ENCODE measurements around the gene MAN1A2. TPM values are rescaled to one million over a fixed set of nuclear protein-coding genes. Genes with fewer than 3 reads are reported as not detected.

The MAN1A2 gene
- total and polyA plus RNA-seq, 2 experiments from 2014 or later, result 20.6 to 30.0 TPM

GRCh38 chr1:117366177-117367045, 838 bp upstream of the MAN1A2 start:
- peak overlapping the region; percentile 97 for H3K27ac ChIP-seq
- no peaks in the 10 kb centered on the region for H3K36me3 ChIP-seq
- peak overlapping the region; percentile 80 for H3K4me3 ChIP-seq
- no peaks in the 10 kb centered on the region for H3K9me3 ChIP-seq (ENCODE audit: low read depth)
- H3K4me1 ChIP-seq (ENCODE audit: low read depth), result peaks cover 41% of the 10 kb centered on the region
- peak; percentile 87 for DNase-seq (ENCODE audit: low read depth in 1 of 2, low spot score in 1 of 2)
- TF ChIP-seq CTCF (IDR thresholded peaks at IDR 0.05; ENCODE audit: low read depth, low read length), result no peak
- no peaks in the 10 kb centered on the region for H3K27me3 ChIP-seq

GRCh38 chr1:117368116-117369108, 1.2 kb downstream of the MAN1A2 start:
- peak overlapping the region; percentile 80 for H3K4me3 ChIP-seq
- peaks cover 47% of the 10 kb centered on the region for H3K4me1 ChIP-seq (ENCODE audit: low read depth)
- no peak for TF ChIP-seq CTCF (IDR thresholded peaks at IDR 0.05; ENCODE audit: low read depth, low read length)
- H3K36me3 ChIP-seq, result no peaks in the 10 kb centered on the region
- peak in 1 of 2 donors; percentile 19 for DNase-seq (ENCODE audit: low read depth in 1 of 2, low spot score in 1 of 2)
- peak overlapping the region; percentile 97 for H3K27ac ChIP-seq
- no peaks in the 10 kb centered on the region for H3K27me3 ChIP-seq
- H3K9me3 ChIP-seq (ENCODE audit: low read depth), result no peaks in the 10 kb centered on the region

- peak in 1 of 2 donors; percentile 21 for DNase-seq (ENCODE audit: low read depth in 1 of 2, low spot score in 1 of 2)
- Histone ChIP-seq H3K4me3 (peak overlapping the region; percentile 80), H3K9me3 (ENCODE audit: low read depth) (no peaks in the 10 kb centered on the region), H3K36me3 (no peaks in the 10 kb centered on the region), H3K4me1 (ENCODE audit: low read depth) (peaks cover 41% of the 10 kb centered on the region), H3K27me3 (no peaks in the 10 kb centered on the region), H3K27ac (no peak overlapping the region)
- no peak for TF ChIP-seq CTCF (IDR thresholded peaks at IDR 0.05; ENCODE audit: low read depth, low read length)
Observed at GRCh38 chr1:117370071-117370470, 2.8 kb downstream of the MAN1A2 start.

GRCh38 chr1:117370509-117370908, 3.3 kb downstream of the MAN1A2 start:
- Histone ChIP-seq H3K36me3 (no peaks in the 10 kb centered on the region), H3K27ac (no peak overlapping the region), H3K4me1 (ENCODE audit: low read depth) (peaks cover 38% of the 10 kb centered on the region), H3K4me3 (peak overlapping the region; percentile 80), H3K27me3 (no peaks in the 10 kb centered on the region), H3K9me3 (ENCODE audit: low read depth) (no peaks in the 10 kb centered on the region)
- DNase-seq (ENCODE audit: low read depth in 1 of 2, low spot score in 1 of 2), result no peak
- TF ChIP-seq CTCF (IDR thresholded peaks at IDR 0.05; ENCODE audit: low read depth, low read length), result no peak

GRCh38 chr1:117371441-117372151, 4.3 kb downstream of the MAN1A2 start:
- no peaks in the 10 kb centered on the region for H3K9me3 ChIP-seq (ENCODE audit: low read depth)
- no peak overlapping the region for H3K4me3 ChIP-seq
- no peaks in the 10 kb centered on the region for H3K27me3 ChIP-seq
- H3K36me3 ChIP-seq, result no peaks in the 10 kb centered on the region
- peaks cover 33% of the 10 kb centered on the region for H3K4me1 ChIP-seq (ENCODE audit: low read depth)
- DNase-seq (ENCODE audit: low read depth in 1 of 2, low spot score in 1 of 2), result peak; percentile 37 to 41
- no peak for TF ChIP-seq CTCF (IDR thresholded peaks at IDR 0.05; ENCODE audit: low read depth, low read length)
- no peak overlapping the region for H3K27ac ChIP-seq

All from cardiac muscle cell (in vitro differentiated cells and primary cell).